IPS-NIHi7 (cell line): Measurements from ENCODE around the gene C22orf42.
A peak's percentile ranks its signal among the peaks of the same experiment; 100 is the strongest.
"Not testable (repeated sequence)": the region's sequence is repeated elsewhere in the genome, so short reads cannot be mapped to it uniquely, and the experiment has no call there.

Experiments
- DNase-seq: peaks from one replicate; pipeline ENCODE4 v3.0.0; 2012; ENCODE audit warnings: mixed read lengths; ENCODE audit errors: extremely low spot score

C22orf42 gene

GRCh38 chr22:32185821-32186220, 26.7 kb upstream of the C22orf42 start:
- DNase-seq = no peak

DNA sequence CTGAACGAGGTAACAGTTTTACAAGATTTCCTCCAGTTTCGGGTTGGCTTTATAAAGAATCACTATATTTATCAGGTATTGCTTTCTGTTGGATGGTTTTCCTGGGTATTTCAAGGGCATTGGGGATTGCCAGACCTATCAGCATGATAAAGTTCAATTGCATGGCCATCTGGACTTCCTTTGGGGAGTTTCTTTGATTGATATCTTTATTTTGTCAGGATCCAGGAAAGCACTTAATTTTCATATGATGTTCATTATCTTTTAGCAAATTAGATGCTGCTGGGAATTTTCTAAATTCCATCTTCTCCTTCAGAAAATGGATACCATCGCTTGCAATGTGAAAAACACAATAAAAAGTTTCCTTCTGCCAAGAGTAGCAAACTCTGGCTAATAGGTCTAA, 24.5 kb upstream of the C22orf42 start:
- DNase-seq = no peak

DNA sequence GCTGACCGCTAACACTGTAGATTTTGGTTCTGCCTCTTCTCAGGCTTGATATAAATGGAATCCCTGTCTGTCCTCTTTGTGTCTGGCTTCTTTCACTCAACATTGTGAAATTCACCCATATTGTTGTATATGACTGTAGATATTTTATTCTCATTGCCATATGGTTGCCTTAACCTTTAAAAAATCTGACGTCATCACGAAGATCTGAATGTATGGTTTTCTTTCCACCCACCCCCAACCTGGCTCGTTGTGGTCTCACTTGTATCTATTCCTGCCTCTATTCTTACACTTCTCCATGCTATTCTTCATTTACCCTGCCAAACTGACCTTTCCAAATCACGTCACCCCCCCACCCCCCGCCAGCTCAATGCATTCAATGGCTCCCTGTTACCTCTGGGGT, 21.9 kb upstream of the C22orf42 start:
- DNase-seq = no peak

- DNase-seq = no peak
Observed at GRCh38 chr22:32177221-32177765, 18.2 kb upstream of the C22orf42 start.

DNA sequence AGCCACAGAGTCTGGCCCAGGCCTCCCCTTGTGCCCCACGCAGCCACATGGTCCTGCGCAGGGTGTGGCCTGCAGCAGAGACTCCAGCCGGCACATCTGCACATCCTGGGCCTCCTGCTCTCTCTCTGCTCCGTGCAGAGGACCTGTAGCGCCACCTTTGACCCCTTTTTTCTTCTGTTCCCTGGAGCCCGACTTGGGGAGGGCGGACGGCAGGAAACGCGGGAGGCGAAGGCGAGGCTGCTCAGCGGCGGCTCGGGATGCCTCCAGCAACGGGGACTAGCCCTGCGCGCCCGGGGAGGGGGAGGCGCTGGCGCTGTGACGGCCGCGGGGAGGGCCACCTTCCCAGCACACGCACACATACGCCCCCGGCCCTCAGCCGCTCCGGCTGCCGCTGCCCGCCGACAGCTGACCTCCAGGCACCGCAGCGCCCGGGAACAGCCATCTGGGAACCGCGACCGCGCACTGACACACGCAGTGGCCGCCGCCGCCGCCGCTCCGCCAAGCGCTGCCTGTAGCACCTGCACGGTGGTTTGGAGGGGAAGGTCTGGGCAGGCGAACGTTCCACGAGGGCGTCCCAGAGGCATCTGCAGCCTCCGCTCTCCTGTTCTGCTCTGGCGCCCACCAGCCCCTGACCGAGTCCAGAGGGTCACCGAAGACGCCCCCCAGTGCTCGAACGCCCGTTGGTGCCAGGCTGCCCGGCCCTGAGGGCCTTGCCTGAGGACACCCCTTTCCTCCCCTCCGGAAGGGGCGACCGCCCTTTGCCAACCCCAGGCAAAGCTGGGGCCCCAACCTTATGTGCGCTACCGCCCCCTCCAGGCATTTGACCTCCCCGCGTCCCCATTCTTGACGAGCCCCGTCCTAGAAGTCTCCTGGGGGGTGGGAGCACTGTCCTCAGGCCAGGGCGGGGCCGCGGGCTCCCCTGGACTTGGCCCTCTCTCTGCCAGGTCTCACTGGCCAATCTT, 16.9 kb upstream of the C22orf42 start:
- peak; percentile 39 for DNase-seq

- DNase-seq = no peak
Observed at GRCh38 chr22:32175115-32175514, 16.0 kb upstream of the C22orf42 start.

- no peak for DNase-seq
Observed at GRCh38 chr22:32165681-32166080, 6.6 kb upstream of the C22orf42 start.

- peak; percentile 25 for DNase-seq
Observed at GRCh38 chr22:32164075-32164860, 5.2 kb upstream of the C22orf42 start.

GRCh38 chr22:32160411-32160810, 1.3 kb upstream of the C22orf42 start:
- DNase-seq = not testable (repeated sequence)

- DNase-seq = not testable (repeated sequence)
Observed at GRCh38 chr22:32157632-32158031, 1.5 kb downstream of the C22orf42 start.

DNA sequence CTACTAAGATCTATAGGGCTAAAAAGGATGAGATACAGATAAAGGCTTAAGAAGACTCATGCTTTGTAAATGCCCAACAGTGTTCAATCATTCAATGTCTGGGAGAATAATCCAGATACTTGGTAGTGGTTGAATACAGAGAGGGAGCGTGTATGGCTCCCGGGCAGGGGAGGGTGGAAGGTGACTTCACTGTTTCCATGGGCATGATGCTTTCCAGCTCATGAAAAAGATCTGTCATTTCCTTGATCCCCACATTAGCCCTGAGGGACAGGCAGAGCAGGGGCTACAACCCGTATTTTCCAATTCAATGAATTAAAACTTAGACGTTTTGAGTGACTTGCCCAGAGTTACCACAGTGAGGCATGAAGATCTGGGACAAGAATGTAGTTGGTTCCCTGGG, 4.4 kb downstream of the C22orf42 start:
- not testable (repeated sequence) for DNase-seq

GRCh38 chr22:32151641-32152040, 7.5 kb downstream of the C22orf42 start:
- not testable (repeated sequence) for DNase-seq

DNA sequence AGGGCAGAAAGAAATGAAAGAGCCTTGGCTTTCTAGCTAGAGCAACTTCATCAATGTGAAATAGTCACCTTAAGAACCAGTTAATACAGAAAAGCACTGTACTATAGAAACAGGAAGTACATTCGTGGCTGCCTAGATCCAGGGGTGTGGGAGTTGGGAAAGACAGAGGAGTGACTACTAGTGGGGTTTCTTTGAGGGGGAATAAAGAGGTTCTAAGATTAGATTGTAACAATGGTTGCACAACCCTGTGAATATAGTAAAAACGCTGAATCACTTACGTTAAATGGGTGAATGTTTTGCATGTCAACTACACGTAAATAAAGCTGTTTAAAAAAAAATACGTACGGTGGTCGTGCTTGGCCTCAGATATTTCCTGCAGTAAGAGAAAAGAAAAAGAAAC, 8.5 kb downstream of the C22orf42 start:
- DNase-seq = not testable (repeated sequence)

- DNase-seq = not testable (repeated sequence)
Observed at GRCh38 chr22:32148372-32148771, 10.7 kb downstream of the C22orf42 start.

- DNase-seq = not testable (repeated sequence)
Observed at GRCh38 chr22:32147128-32147527, 12.0 kb downstream of the C22orf42 start.

DNA sequence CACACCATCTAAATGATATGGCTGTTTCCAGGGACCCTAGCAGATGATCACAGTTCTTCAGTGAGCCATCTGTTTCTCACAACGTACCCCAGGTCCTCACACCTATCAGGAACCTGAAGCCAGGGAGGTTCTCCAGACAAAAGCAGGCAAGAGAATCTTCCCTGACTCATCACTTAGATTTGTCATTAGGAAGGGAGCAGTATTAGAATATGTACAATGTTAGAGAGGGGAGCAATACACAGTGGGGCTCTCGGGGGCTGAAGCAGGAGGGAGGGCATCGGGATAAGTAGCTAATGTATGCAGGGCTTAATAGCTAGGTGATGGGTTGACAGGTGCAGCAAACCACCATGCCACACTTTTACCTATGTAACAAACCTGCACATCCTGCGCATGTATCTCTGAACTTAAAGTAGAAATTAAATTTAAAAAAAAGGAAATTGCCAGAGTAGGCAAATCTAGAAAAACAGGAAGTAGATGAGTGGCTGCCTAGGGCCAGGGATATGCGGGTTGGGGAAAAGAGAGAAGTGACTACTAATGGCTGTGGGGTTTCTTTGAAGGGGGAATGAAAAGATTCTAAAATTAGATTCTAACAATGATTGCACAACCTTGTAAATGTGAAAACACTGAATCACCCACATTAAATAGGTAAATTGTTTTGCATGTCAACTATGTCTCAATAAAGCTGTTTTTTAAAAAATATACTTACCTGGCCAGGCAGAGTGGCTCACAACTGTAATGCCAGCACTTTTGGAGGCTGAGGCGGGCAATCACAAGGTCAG, 14.4 kb downstream of the C22orf42 start:
- no peak for DNase-seq

GRCh38 chr22:32142600-32142999, 16.5 kb downstream of the C22orf42 start:
- DNase-seq = no peak

- DNase-seq = not testable (repeated sequence)
Observed at GRCh38 chr22:32140688-32141087, 18.4 kb downstream of the C22orf42 start.

- DNase-seq = not testable (repeated sequence)
Observed at GRCh38 chr22:32138576-32138975, 20.5 kb downstream of the C22orf42 start.

GRCh38 chr22:32137731-32138324, 21.3 kb downstream of the C22orf42 start:
- not testable (repeated sequence) for DNase-seq

DNA sequence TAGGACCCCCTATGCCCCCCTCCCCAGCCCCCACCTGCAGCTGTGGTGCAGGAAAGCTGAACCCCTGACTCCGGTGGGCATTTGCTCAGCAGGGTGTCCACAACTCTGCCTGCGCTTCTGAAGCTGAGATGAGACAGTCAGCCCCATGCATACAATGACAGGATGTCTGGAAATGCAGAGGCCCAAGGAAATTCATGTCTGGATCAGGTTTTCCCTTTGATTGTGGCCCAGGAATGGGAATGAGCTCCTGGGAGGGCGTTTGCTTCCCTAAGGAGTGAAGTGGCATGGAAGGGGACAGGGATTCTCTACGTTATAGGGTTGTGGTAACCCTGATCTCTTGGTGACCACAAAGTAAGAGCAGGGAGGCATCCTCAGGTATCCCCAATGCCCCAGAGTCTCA, 22.2 kb downstream of the C22orf42 start:
- DNase-seq = not testable (repeated sequence)
